ENCODE data around the gene HOXA9. TPM values are rescaled to one million over a fixed set of nuclear protein-coding genes. Genes with fewer than 3 reads are reported as not detected.

The HOXA9 gene
- total and polyA plus RNA-seq, 10 of the 15 experiments (the other 5 are each of a cell fraction or from before 2014, with no cell fraction given): not detected

DNA sequence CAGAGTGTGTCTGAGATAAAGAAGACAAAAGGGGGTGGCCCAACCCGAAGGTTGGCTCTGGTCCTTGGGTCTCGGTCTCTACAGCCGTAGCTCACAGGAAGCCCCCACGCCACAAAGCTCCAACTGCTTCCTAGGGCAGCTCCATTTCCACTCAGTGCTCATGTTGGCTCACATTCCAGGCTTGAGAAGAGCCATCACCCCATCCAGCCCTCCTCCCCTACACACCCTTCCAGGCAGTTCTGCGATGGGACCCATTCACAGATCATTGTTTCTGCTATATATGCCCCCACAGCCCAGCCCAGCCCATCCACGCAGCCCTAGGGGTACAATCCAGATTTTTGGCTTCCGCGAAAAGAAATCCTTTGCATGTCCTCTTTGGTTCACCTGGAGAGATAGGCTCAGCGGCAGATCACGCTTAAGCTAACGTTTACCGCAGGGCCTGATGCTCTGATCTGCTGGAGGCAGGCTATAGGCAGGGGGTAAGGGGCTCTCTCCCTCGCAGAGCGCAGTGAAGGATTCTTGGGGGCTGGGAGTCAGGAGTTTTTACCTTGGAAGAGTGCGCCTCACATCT is 25.9 kb upstream of the HOXA9 start:
- Histone ChIP-seq H3K4me1 (ENCODE audit: control insufficient read depth, insufficient read depth, low read length) (no peaks in the 10 kb centered on the region), H3K9me3 (replicated peaks; ENCODE audit: control insufficient read depth, insufficient read depth, low read length) (no peaks in the 10 kb centered on the region; the same call in 2 of the 3 replicates), H3K79me2 (ENCODE audit: control insufficient read depth, insufficient read depth, low read length) (no peaks in the 10 kb centered on the region), H4K20me1 (ENCODE audit: control insufficient read depth, insufficient read depth) (0 out of 2 replicates have a peak, but pooled peaks cover 3% of the 10 kb centered on the region), H2AFZ (ENCODE audit: control insufficient read depth, low read depth, low read length) (no peak overlapping the region), H3K4me3 (no peak overlapping the region), H3K4me2 (ENCODE audit: control insufficient read depth, insufficient read depth) (no peak overlapping the region), H3K27ac (ENCODE audit: control insufficient read depth, insufficient read depth) (no peak overlapping the region), H3K36me3 (ENCODE audit: control insufficient read depth in 2 of 2, insufficient read depth in 2 of 2, low read length in 1 of 2) (no peaks in the 10 kb centered on the region), H3K9ac (ENCODE audit: control insufficient read depth, insufficient read depth, low read length) (no peak overlapping the region), H3K27me3 (replicated peaks in 1 of 2; ENCODE audit: control insufficient read depth in 2 of 2, insufficient read depth in 2 of 2, low read length in 1 of 2) (peaks cover 34 to 36% of the 10 kb centered on the region in 2 experiments)
- TF ChIP-seq, protein P1, sequence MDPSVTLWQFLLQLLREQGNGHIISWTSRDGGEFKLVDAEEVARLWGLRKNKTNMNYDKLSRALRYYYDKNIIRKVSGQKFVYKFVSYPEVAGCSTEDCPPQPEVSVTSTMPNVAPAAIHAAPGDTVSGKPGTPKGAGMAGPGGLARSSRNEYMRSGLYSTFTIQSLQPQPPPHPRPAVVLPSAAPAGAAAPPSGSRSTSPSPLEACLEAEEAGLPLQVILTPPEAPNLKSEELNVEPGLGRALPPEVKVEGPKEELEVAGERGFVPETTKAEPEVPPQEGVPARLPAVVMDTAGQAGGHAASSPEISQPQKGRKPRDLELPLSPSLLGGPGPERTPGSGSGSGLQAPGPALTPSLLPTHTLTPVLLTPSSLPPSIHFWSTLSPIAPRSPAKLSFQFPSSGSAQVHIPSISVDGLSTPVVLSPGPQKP (IDR thresholded peaks at IDR 0.05; ENCODE audit: low read depth, low read length): no peak
- TF ChIP-seq RELA (IDR thresholded peaks at IDR 0.05; ENCODE audit: borderline replicate concordance, partially characterized antibody) (no peak), KDM1A (IDR thresholded peaks at IDR 0.05; ENCODE audit: borderline replicate concordance) (no peak), MLLT1 (IDR thresholded peaks at IDR 0.05) (no peak), STAT1 (conservative IDR thresholded peaks at IDR 0.05) (no peak), SREBF1 (IDR thresholded peaks at IDR 0.05; ENCODE audit: low read length) (no peak), MEF2A (IDR thresholded peaks at IDR 0.05; ENCODE audit: insufficient read depth, low read depth, low read length) (no peak)
- BruUV-seq (replicated peaks): no TSS peak
- FAIRE-seq (no peak), ATAC-seq (no peak), DNase-seq (ENCODE audit: low read depth, low spot score) (no peak)
- WGBS (ENCODE audit: insufficient coverage, insufficient replicate concordance, low lambda C conversion rate, missing lambda C conversion rate): 23% methylated on average over 15 of the region's 15 CpGs
- CTCF ChIA-PET: interaction anchor here (0.7 to 1.8 kb wide), 3 partner anchors 12 to 871 kb away, joined by 3 to 5 read pairs (median 3); no protein-coding TSS in a partner anchor
- SMC1A ChIA-PET (ENCODE audit: uncharacterized antibody, unreplicated experiment): no interaction called here
- intact Hi-C loops (cut with micrococcal nuclease; ENCODE audit: unreplicated experiment): no loop called here
- POLR2A ChIA-PET: no interaction called here
- RAD21 ChIA-PET (ENCODE audit: unreplicated experiment): no interaction called here
- in situ Hi-C loops (cut with MboI): no loop called here

Measured in GM12878 (cell line).